Limb (tissue), 2 donors: ENCODE results near the gene SH2D6.
"Not testable (repeated sequence)": the region's sequence is repeated elsewhere in the genome, so short reads cannot be mapped to it uniquely, and the experiment has no call there.

Source experiments
- DNase-seq, 2 donors: peaks; one replicate each; pipeline ENCODE4 v3.0.0-alpha.2; 2016; ENCODE audit errors: extremely low spot score in 2 of 2

SH2D6 gene

DNA sequence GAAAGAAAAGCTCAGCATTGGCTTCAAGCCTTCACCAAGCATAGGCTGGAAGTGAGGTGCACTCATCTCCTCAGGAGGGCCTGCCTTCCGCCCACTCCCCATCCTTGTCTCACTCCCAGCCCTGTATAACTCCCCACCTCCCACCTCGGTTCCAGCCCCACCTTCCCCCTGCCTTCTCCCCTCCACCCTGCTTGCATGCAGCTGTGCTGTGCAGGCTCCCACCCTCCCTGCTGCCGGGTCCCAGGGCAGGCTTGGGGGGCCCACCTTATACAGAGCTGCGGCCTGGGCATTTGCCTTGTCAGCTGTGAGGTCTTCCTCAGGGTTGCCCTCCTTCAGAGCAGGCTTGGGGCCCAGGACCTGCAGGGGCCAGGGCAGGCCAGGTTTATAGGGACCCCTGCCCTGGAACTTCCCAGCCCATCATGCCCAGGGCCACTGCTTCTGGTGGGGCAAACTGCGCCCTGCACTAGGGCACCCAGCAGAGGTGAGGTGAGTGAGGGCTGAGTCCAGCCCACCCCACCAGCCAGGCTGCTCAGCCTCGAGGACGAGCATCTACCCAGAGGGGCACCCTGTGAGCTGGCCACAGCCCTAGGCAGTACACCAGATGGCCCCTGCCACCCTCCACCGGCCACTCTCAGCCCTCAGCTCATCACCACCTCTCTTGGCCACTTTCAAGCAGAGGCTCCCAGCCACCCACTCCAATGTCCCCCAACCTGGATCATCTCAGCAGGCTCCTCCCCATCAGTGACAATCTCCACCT is 19.9 kb upstream of the SH2D6 start:
- no peak for DNase-seq

DNA sequence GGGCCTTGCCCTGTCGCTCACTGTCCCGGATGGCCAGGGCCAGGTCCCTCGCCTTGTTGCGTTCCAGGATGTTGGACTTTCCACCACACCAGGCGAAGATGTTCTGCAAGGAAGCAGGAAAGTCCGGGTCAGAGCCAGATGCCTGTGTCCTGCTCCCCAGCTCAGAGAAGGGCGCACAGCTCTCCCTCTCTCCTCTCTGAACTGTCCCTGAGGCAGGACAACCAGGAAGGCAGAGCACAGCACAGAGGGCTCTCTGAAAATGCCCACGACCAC is 19.4 kb upstream of the SH2D6 start:
- no peak for DNase-seq

DNA sequence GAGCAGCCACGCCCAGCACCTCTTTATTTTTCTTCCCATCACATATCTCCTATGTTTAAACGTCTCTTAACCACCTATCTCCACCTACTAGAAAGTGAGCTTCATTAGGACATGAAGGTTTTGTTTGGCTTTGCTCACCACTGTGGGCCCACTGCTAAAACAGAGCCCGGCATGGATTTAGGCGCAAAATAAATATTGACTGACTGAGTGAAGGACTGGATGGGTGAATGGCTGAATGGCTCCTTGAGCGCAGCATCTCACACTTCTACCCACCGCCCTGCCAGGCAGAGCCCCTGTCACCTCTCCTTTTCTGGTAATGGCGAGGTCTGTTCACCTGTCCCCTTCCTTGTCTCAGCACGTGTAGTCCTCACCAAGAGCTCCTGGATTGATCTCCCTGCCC is 18.5 kb upstream of the SH2D6 start:
- DNase-seq: no peak

DNA sequence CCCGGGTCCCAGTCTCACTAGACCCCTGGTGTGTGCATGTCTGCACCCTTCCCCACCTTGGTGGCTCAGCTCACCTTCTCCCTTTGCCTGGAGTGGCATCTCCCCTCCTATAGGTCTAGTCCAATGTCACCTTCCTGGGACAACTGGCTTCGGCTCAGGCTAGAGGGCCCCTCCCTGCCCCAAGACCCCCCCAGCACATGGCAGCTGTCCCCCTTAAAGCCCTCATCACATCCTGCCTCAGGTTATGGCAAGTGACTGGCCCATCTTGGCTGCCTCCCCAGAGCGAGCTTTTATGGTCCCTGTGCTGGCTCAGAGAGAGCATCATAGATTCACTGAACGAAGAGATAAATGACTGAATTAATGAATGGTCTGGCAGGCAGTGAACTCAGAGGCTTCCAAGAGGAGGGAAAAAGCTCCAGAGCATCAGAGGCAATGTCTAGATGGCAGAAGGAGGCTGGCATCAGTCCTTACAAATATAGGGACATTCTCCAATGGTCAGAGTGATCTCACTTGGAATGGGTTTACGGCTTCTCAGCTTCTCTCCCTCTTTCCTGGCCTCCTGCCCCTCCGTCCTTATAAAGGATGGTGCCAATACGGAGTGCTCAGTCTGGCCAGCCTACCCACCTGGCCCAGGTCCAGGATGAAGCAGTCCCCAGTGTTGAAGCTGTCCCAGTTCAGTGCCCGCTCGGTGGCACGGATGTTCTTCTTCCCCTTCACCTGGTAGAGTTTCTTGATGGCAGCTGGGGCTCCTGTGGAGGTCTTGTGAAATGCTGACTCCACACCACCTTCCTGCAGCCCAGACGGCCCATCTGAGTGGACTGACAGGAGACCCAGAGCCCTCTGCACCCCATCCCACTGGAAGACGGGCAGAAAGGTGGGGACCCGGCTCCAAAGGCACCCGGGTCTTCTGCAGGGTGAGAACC is 17.7 kb upstream of the SH2D6 start:
- no peak for DNase-seq

DNA sequence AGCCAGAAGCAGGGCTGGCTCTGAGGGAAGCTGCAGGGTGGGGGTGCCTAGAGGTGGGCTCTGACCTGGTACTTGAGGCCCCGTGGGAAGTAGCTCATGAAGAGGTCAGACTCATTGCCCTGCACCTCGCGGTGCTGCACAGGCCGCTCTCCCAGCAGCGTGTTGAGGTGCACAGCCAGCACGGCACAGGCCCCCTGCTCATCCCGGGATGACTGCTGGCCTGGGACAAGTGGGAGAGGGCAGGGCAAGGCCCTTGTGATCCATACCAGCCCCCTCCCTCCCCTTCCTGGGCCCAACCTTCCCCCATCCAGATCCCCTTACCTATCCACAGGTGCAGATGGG is 17.1 kb upstream of the SH2D6 start:
- DNase-seq: no peak

DNA sequence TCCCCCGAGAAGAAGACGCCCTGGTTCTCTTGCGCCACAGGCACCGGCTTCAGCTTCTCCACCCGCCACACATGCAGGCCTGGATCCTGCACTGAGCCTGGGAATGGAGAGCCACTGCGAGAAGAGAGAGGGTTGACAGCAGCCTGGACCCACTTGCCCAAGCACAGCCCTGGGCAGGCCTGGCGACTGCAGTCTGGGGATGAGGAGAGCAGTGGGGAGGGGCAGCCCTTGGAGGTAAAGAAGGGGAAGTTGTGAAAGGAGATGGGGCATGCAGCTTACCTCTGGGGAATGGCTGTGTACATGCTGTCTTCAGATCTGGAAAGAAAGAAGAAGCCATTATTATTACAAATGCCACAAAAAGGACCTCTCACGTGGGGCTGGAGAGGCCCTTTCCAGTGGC is 16.7 kb upstream of the SH2D6 start:
- DNase-seq: no peak

DNA sequence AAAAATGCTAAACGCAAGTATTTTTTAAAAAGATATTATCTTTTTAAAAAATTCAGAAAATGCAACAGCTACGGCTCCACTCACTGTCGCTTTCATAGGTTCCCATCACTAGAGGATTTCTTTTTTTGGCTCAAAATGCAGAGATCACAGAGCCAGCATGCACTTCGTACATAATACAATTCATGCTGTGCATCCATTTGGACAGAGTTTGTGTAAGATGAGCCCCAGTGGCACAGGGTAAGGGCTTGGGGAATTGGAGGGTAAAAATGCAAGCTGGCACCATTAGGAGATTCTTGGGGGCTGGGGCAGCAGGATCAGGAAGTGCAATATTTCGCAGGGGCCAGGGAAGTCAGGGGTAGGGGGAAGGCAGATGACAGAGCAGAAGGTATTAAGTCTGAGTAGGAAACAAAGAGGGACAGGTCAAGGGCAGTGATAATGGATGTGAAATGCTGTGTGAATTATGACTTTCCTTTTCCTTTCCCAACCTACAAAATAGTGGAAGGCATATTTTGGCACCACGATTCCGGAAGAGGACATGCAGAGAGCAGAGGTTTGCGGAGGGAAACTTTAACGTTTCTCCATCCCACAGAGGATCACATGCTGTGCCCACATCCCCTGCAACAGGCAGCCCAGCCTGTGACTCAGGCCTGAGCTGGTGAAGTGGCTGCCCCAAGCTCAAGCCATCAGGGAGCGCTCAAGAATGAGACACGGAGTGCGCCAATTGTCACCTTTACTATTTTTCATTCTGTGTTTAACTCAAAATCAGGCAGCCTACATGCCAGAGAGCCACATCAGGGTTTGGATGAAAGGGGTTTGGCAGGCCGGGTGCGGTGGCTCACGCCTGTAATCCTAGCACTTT is 13.1 kb upstream of the SH2D6 start:
- DNase-seq: no peak

DNA sequence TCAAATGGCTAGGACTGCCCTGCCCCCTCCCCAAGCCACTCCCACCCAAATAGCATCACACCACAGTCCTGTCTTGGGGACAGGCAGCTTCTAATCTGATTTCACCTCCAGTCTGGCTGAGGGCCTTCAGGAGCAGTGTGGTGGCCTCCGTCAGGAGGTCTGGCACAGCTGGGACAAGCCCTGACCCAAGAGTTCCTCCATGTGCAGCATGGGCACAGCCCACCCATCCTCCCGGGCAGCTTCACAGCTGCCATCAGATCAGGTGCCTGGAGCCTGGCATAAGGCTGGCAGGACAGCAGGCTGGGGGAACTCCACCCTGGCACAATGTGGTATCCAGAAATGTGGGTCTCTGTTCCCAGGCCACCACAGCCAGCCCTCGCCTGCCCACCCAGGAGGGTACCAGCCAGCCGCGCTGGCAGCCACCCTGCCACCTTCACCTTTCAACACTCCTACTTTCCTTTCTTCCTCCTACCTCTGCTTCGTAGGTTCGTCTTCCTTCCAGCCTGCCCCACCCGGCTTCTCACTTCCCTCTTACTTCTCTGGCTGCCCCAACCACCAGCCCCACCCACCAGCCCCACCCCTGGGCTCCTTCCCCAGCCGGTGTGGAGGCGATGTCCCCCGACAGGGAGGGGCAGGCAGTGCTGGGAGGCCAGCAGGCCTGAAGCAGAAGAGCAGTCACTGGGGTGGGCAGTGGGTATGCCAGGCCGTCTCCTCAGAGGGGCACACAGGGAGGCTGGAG is 8.5 kb upstream of the SH2D6 start, which contains the start of gene CAPG:
CAPG (minus strand) TSS at position 522 of the 739 bp plus-strand sequence. CDS start 8,221 bp downstream, outside the sequence.
- no peak for DNase-seq

DNA sequence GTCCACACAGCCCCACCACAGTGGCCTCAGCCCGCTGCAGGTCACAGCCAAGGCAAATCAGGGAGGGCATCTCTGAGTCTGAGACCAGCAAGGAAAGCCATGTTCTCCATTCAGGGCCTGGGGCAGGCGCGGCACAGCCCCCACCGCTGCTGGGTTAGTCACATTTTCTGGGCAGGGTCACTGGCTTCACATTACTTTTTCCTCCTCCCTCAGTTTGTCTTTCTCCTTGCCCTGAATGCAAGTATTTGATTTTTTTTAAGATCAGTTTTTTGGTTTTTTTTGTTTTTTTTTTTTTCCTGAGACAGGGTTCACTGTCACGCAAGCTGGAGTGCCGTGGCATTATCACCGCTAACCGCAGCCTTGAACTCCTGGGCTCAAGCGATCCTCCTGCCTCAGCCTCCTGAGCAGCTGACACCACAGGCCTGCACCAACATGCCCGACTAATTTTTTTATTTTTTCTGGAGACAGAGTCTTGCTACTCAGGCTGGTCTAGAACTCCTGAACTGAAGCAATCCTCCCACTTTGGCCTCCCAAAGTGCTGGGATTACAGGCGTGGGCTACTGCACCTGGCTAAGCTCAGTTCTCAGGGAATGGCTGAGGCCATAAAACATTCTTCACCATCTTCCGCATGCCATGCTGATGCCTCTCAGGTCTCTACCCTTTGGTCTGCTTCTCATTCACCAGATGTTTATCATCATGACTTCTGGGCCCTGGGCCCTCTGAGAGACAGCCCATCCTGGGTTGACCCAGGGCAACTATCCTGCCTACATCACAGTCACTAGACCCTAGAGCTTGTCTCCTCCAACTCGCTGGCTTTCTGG is 7.7 kb upstream of the SH2D6 start:
- DNase-seq: no peak

DNA sequence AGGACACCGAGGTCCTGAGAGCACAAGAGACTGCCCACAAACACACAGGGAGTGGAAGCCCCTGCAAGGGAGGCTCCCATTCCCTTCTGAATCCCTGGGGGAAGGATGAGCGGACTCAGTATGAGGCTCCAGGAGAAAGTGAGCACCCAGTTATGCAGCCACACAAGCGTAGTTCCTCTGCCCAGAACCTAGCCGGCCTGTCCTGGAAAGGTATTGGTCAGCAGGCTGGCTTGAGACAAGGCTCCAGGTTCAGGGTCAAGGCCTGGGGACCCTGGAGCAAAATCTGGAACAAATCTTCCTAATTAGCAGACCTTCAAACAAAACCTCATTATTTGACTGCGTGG is 7.1 kb upstream of the SH2D6 start:
- no peak for DNase-seq

DNA sequence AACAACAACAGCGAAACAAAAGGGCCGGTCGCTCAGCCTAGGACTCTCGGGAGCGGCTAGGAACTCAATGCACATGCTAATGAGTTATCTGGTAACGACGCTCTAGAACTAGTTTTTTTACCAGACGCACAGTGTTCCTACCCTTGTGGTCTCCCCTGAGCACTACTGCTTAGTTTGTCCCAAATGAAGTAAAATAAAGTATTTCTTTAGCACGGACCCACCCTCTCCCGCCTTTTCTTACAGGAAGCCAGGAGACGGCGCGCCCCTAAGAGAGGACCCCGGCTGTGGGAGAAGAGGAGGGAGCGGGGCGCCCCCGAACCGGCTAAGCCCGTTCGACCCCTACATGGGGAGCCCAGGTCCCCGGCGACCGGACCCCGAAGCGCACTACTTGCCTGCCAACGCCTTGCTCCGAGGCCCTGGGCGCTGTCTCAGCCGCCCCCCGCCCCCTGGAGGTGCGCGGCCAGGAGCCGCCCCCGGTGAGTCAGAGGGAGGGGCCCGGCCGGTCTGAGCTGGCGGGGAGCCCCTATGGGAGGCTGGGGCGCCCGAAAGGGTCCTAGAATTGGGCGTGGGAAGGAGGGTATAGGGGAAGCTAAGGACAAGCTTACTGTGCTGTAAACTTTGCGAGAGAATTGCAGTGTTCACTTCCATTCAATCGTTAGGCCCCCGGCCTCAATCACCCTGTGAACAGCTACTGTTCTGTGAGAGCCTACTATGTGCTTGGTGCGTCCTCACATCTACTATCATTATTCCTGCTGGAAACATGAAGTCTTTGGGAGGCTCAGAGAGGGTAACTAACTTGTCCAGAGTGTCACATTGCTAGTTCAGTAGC is 4.7 kb upstream of the SH2D6 start:
- peak in 1 of 2 donors; percentile 82 for DNase-seq

DNA sequence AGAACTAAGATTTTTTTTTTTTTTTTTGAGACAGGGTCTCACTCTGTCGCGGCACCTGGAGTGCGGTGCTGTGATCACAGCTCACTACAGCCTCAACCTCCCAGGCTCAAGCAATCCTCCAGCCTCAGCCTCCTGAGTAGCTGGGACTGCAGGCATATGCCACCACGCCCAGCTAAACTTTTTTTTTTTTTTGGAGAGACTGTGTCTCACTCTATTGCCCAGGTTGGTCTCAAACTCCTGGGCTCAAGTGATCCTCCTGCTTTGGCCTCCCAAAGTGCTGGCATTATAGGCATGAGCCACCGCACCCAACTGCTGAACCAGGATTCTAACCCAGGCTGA is 4.1 kb upstream of the SH2D6 start:
- not testable (repeated sequence) for DNase-seq

DNA sequence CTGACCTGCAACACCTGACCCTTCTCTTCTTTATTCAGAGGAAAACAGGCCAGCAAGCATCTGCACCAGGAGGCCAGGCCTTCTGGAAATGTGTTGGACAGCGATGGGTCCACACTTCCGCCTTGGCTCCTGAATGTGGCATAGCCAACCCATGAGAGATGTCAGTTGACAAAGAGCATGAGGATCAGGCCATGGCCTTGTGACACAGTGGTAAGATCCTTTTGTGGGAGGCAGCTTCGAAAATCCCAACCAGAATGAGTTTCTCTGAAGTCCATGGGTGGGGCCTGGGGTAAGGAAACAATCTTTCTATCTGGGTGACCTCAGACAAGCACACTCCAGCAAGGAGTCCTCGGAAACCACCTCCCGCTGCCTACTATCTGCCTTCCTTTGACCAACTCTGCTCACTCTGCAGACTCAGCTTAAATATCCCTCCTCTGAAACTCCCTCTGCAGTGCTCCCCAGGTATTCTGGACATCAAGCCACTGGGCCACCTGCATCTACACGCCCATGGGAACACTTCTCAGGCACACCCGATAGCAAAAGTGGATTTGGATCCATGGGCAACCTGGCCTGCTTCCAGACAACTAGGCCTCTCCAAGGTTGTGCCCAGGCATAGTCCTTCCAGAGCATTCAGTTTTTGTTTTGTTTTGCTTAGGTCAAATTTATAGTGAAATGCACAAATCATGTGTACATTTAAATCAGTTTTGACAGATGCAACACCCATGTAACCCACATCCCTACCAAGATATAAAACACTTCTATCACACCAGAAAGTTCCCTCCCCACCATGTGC is 3.6 kb upstream of the SH2D6 start:
- DNase-seq: no peak

DNA sequence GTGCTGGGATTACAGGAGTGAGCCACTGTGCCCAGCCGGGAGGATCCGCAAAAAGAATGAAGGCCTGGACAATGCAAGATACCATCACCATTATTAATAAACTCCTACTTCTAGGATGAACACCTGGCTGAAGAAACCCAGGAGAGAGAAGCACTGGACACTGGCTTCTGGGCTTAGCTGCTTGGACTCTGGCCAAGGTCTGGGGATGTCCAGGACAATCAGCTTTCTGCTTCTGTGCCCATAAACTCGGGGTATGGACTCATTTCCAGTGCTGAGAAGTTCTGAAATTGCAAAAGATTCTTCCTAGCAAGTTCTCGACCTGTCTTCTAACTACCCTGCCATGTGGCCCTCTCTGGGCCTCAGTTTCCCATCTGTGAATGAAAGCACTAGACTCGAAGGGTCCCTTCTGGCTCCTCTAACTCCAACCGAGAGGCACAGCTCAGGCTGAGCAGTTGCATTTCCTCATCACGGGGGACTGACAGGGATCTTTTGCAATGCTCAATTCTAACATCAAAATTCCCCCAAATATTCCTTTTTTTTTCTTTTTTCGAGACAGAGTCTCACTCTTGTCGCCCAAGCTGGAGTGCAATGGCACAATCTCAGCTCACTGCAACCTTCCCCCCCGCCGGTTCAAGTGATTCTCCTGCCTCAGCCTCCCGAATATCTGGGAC is 2.4 kb upstream of the SH2D6 start:
- no peak for DNase-seq

DNA sequence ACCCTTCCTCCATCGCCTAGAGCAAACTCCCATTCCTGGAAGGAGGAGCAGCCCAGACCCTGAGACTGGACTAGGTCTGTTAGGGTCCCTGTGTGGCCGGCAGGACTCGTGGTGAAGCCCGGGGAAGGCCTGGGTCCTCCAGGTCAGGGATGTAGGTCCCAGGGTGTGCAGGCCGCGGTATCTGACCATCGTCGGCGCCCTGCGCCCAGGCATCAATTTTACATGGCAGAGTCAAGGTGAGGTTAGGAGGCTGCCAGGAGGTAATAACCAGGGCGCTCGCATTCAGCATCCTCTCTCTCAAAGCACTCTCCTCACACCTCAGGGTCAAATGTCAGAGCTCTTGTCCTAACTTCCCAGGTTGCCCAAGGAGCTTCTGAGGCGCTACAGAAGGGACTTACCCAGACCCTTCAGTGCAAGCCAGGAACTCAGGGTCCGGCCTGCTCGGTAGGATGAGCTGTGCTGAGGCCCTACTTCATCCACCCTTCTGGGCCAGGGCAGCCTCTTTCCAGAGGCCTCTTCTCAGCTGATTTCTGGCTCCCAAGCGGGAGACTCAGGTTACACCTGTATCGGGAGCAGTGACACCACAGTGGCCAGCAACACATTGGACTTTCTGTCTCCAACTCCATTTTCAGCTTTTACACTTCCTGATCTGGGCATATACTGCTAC is 628 bp downstream of the SH2D6 start:
- no peak for DNase-seq

DNA sequence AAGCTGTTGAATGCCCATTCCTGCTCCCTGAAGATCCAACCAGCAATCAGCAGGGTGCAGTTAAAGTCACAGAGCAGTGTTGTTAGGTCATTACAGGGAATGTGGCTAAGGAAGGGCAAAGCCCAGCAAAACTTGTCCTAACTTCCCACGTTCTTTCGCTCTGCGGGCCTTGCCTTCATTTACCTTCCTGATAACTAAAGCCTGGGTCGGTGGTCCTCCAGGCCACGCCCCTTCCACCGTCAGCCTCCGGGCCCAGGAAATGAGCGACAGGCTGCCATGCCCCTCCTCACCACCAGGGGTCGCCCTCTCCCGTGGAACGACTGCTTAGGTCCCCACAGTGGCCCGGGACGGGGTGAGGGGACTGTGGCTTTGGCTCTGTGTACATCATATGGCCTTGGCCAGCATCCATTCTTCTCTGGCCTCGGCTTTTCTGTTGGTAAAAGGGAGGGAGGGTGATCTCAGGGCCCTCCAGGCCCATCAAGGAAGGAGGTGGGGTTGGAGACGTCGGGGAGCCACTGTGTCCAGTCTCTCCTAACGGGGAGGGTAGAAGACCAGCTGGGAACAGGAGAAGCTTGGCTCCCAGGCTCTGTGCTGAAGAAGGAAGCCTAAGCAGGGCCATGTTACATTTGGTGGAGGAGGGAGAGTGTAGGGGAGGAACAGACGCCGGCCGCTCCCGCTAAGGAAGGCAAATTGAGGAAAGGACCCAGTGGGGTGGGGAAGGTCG is 2.2 kb downstream of the SH2D6 start:
- peak; percentile 89 to 96 for DNase-seq
